K562 (cell line): Measurements from ENCODE around the gene RAP1GAP2. TPM values are rescaled to one million over a fixed set of nuclear protein-coding genes. Genes with fewer than 3 reads are reported as not detected.

Source experiments
- ATAC-seq: fragments of 200-7000 bp; cut with Tn5 transposase; 3 replicates; pipeline ENCODE4 v1.9.1; 2020; ENCODE audit warnings: moderate library complexity
- BruUV-seq: library from RNA; stranded (reverse); fragments of 400-500 nt; replicated peaks from 2 replicates; lab custom pipeline; 2021; lab: Mats Ljungman, UMichigan
- CTCF ChIA-PET: fragments of 300-600 bp; formaldehyde crosslinking; extraction: SDS; loops from one replicate; lab custom pipeline; 2021; ENCODE audit warnings: low intra/inter-chr PET ratio; lab: Yijun Ruan, JAX
- POLR2A ChIA-PET: fragments of 300-600, 350-650 bp; sonication (Branson Sonifier 250); formaldehyde crosslinking; extraction: SDS; loops from one replicate; lab custom pipeline; 2021; ENCODE audit warnings: antibody characterized with exemption, inconsistent platforms; lab: Yijun Ruan, JAX
- DNase-seq, 4 experiments: peaks; one replicate each; pipeline versions ENCODE4 v3.0.0 to v3.0.0-alpha.2; 2011 to 2018; ENCODE audit warnings: low spot score in 3 of 4, mixed read lengths in 3 of 4; ENCODE audit errors: extremely low read depth in 1 of 4
- FAIRE-seq: peaks from 2 replicates; lab custom pipeline; 2011; peaks lifted over from hg19 to GRCh38; lab: Jason Lieb, UNC
- H2AFZ ChIP-seq: 2 replicates; pipeline ENCODE4 v1.6.0; 2011; ENCODE audit warnings: low read depth, low read length, control low read depth, inconsistent platforms
- H3K27ac ChIP-seq: fragments of 200-600 bp; 3 replicates; pipeline ENCODE4 v1.8.0; 2011; ENCODE audit warnings: low read depth, mild to moderate bottlenecking, control low read depth, inconsistent platforms, low read length, moderate library complexity, mixed read lengths; ENCODE audit errors: extremely low read depth
- H3K27me3 ChIP-seq, 2 experiments: fragments of 300-600 bp in 1 of 2; 2 replicates in 1 of 2; 3 replicates in 1 of 2; pipeline versions ENCODE4 v1.6.0 to v1.8.0; 2011; ENCODE audit warnings: inconsistent platforms in 2 of 2, low read length in 2 of 2, mild to moderate bottlenecking in 1 of 2, mixed read lengths in 1 of 2, moderate library complexity in 1 of 2; ENCODE audit not compliant: control insufficient read depth in 2 of 2, insufficient read depth in 2 of 2
- H3K36me3 ChIP-seq: fragments of 300-600 bp; 3 replicates; pipeline ENCODE4 v1.8.0; 2011; ENCODE audit warnings: mild to moderate bottlenecking, low read length, inconsistent platforms; ENCODE audit not compliant: control insufficient read depth, insufficient read depth
- H3K4me1 ChIP-seq, 2 experiments: fragments of 200-600 bp in 1 of 2; replicated peaks in 1 of 2; 2 replicates in 1 of 2; 3 replicates in 1 of 2; pipeline versions ENCODE4 v1.5.1 to v1.8.0; 2011; ENCODE audit warnings: inconsistent platforms in 2 of 2, low read length in 2 of 2, mild to moderate bottlenecking in 1 of 2, mixed read lengths in 1 of 2, moderate library complexity in 1 of 2; ENCODE audit not compliant: control insufficient read depth in 2 of 2, insufficient read depth in 2 of 2
- H3K4me2 ChIP-seq: 2 replicates; pipeline ENCODE4 v1.6.1; 2011; ENCODE audit warnings: low read length, control low read depth, inconsistent platforms, mixed read lengths; ENCODE audit not compliant: insufficient read depth
- H3K4me3 ChIP-seq: fragments of 200-600 bp; sonication (generic), shearing (Covaris generic); 2 replicates; pipeline ENCODE4 v1.5.1; 2016; ENCODE audit warnings: control low read depth, inconsistent platforms
- H3K79me2 ChIP-seq: fragments of 200-600 bp; 3 replicates; pipeline ENCODE4 v1.8.0; 2011; ENCODE audit warnings: low read length, inconsistent platforms; ENCODE audit not compliant: control insufficient read depth, insufficient read depth
- H3K9ac ChIP-seq, 2 experiments: 2 replicates each; pipeline versions ENCODE4 v1.6.0 to v1.6.1; 2011; ENCODE audit warnings: low read depth in 2 of 2, low read length in 2 of 2, control low read depth in 1 of 2, inconsistent platforms in 1 of 2, mild to moderate bottlenecking in 1 of 2, mixed read lengths in 1 of 2; ENCODE audit not compliant: insufficient read depth in 1 of 2
- H3K9me1 ChIP-seq: one replicate; pipeline ENCODE4 v1.6.0; 2011; ENCODE audit warnings: inconsistent platforms, mild to moderate bottlenecking, low read length, moderate library complexity; ENCODE audit not compliant: control insufficient read depth, insufficient read depth
- H3K9me3 ChIP-seq: replicated peaks from 2 replicates; pipeline ENCODE4 v1.5.1; 2011; ENCODE audit warnings: low read depth, low read length, inconsistent platforms; ENCODE audit not compliant: control insufficient read depth, insufficient read depth
- H4K20me1 ChIP-seq: replicated peaks from 2 replicates; pipeline ENCODE4 v1.6.1; 2011; ENCODE audit warnings: low read length, inconsistent platforms, mixed read lengths; ENCODE audit not compliant: control insufficient read depth, insufficient read depth
- FOXM1 ChIP-seq, 2 experiments: fragments of 450-650 bp in 1 of 2; sonication (generic) in 1 of 2; formaldehyde crosslinking in 1 of 2; IDR thresholded peaks; 2 replicates each; pipeline versions ENCODE4 v1.6.1 to v1.9.0; 2017 to 2022; ENCODE audit warnings: low read depth in 2 of 2, mild to moderate bottlenecking in 2 of 2, missing genetic modification reagents in 1 of 2, moderate library complexity in 1 of 2
- HMGN3 ChIP-seq: IDR thresholded peaks from 2 replicates; pipeline ENCODE4 v1.6.1; 2011; ENCODE audit warnings: borderline replicate concordance, low read depth, mild to moderate bottlenecking, mixed read lengths, low read length; ENCODE audit not compliant: insufficient read length; ENCODE audit errors: extremely low read depth
- MCM2 ChIP-seq: fragments of 450-650 bp; IDR thresholded peaks from 2 replicates; pipeline ENCODE4 v1.6.1; 2017; ENCODE audit warnings: low read depth, mild to moderate bottlenecking
- PHB2 ChIP-seq: fragments of 450-650 bp; IDR thresholded peaks from 2 replicates; pipeline ENCODE4 v1.6.1; 2017; ENCODE audit warnings: low read depth
- SETDB1 ChIP-seq: IDR thresholded peaks from one replicate; pipeline ENCODE4 v1.6.1; 2012; ENCODE audit warnings: low read length, control low read depth, inconsistent platforms
- SMC3 ChIP-seq: conservative IDR thresholded peaks from 2 replicates; pipeline ENCODE4 v1.6.1; 2011; ENCODE audit warnings: low read depth, low read length, improper control_type of control experiment; ENCODE audit not compliant: insufficient read depth
- SNRNP70 ChIP-seq: fragments of 200-400 bp; formaldehyde crosslinking; optimal IDR thresholded peaks from 2 replicates; pipeline ENCODE3; 2017; ENCODE audit warnings: low read depth, low read length
- ZBTB33 ChIP-seq: sonication (generic); formaldehyde crosslinking; IDR thresholded peaks from 2 replicates; pipeline ENCODE4 v1.8.1; 2023; ENCODE audit warnings: mild to moderate bottlenecking, missing genetic modification reagents
- ZNF253 ChIP-seq: fragments of 250-450 bp; sonication (Bioruptor Pico); conservative IDR thresholded peaks from 2 replicates; pipeline ENCODE4 v1.6.1; 2021; ENCODE audit warnings: mild to moderate bottlenecking
- WGBS: fragments of 100-300 bp; shearing (Covaris generic); methylation state at CpG from one replicate; pipeline ENCODE4 v1.1.6; 2016; ENCODE audit warnings: low coverage, mixed read lengths; ENCODE audit not compliant: insufficient coverage; ENCODE audit errors: missing lambda C conversion rate; 5-methylcytosine and 5-hydroxymethylcytosine counted together
- in situ Hi-C: fragments of 300-500 bp; cut with MboI; formaldehyde crosslinking; loops from 4 replicates; pipeline ENCODE4 v1.15.0; 2018; ENCODE audit warnings: inconsistent platforms, mixed read lengths
- intact Hi-C: fragments of 100-400 bp; cut with micrococcal nuclease; formaldehyde crosslinking; loops from 2 replicates; pipeline ENCODE4 v1.14.2; 2022
- polyA plus RNA-seq, 8 experiments: library from polyadenylated mRNA; depleted of rRNA in 4 of 8; stranded (reverse) in 5 of 8; unstranded in 3 of 8; fragments of >200 nt; fragmentation: Nextera tagmentation in 2 of 8; fragmentation: Illumina TruSeq in 1 of 8; extraction: Ambion mirVana in 2 of 8; extraction: Trizol in 1 of 8; gene quantifications; 2 replicates each; pipeline versions ENCODE4 v1.2.1 to v1.2.3, GENCODE V29; 2011 to 2014; ENCODE audit warnings: inconsistent platforms in 1 of 8, missing spikeins in 1 of 8
- total RNA-seq, 7 experiments: library from RNA; depleted of rRNA in 6 of 7; stranded (reverse); fragments of >200 nt in 6 of 7; fragmentation: Illumina TruSeq in 2 of 7; extraction: Trizol in 2 of 7; gene quantifications; 2 replicates each; pipeline versions ENCODE4 v1.2.1 to v1.2.3, GENCODE V29; 2011 to 2021; ENCODE audit warnings: low replicate concordance in 1 of 7
- TF ChIP-seq, protein P1 (sequence below): sonication (generic); formaldehyde crosslinking; IDR thresholded peaks from 2 replicates; pipeline ENCODE4 v1.8.1; 2023; ENCODE audit warnings: mild to moderate bottlenecking, missing genetic modification reagents, moderate library complexity
- TF ChIP-seq, protein P2 (sequence below), 2 experiments: IDR thresholded peaks; 2 replicates each; pipeline ENCODE4 v1.6.1; 2011; ENCODE audit warnings: borderline replicate concordance in 1 of 2, control low read depth in 1 of 2, low read depth in 1 of 2, low read length in 1 of 2, mild to moderate bottlenecking in 1 of 2, mixed read lengths in 1 of 2, moderate library complexity in 1 of 2; ENCODE audit not compliant: insufficient read depth in 1 of 2, insufficient read length in 1 of 2, poor library complexity in 1 of 2, severe bottlenecking in 1 of 2; ENCODE audit errors: extremely low read depth in 1 of 2
- TF ChIP-seq, protein P3 (sequence below): fragments of 250-450 bp; sonication (Bioruptor Pico); IDR thresholded peaks from 2 replicates; pipeline ENCODE4 v1.4.0; 2020; ENCODE audit warnings: mild to moderate bottlenecking

Gene RAP1GAP2
- total and polyA plus RNA-seq, 9 of the 15 experiments (the other 6 are each of a cell fraction or from before 2014, with no cell fraction given), result 0.01 to 1.3 (median 0.42) TPM; not detected in 1

DNA sequence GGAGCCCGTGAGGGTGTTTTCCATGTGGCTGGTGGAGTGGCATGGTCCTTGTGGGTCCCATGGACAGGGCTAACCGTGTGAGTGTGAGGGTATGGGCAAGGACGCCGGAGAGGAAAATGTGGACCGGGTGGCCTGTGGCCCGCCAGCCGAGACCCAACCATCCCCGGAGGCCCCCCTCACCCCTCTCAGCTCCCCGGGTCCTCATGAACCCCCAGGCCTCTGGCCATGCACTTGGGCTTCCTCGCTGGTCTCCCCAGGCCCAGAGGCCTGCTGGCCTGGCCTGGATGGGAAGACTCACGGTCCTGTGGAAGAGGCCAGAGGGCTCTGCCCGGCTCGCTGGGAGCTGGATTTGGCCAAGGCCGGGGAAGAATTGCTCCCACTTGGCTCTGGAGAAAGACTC lies 13.1 kb downstream of the RAP1GAP2 start:
- no peaks in the 10 kb centered on the region for H3K36me3 ChIP-seq
- no peak for TF ChIP-seq SETDB1
- TF ChIP-seq FOXM1 (IDR thresholded peaks at IDR 0.05; ENCODE audit: low read depth), result no peak
- no peak for TF ChIP-seq FOXM1 (CRISPR knock-in tag; IDR thresholded peaks at IDR 0.05; ENCODE audit: low read depth)
- TF ChIP-seq, protein P1, sequence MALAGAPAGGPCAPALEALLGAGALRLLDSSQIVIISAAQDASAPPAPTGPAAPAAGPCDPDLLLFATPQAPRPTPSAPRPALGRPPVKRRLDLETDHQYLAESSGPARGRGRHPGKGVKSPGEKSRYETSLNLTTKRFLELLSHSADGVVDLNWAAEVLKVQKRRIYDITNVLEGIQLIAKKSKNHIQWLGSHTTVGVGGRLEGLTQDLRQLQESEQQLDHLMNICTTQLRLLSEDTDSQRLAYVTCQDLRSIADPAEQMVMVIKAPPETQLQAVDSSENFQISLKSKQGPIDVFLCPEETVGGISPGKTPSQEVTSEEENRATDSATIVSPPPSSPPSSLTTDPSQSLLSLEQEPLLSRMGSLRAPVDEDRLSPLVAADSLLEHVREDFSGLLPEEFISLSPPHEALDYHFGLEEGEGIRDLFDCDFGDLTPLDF (CRISPR knock-in tag), result no peak
- no peak for TF ChIP-seq PHB2
- TF ChIP-seq, protein P2, sequence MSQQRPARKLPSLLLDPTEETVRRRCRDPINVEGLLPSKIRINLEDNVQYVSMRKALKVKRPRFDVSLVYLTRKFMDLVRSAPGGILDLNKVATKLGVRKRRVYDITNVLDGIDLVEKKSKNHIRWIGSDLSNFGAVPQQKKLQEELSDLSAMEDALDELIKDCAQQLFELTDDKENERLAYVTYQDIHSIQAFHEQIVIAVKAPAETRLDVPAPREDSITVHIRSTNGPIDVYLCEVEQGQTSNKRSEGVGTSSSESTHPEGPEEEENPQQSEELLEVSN (IDR thresholded peaks at IDR 0.05; ENCODE audit: borderline replicate concordance in 1 of 2, extremely low read depth in 1 of 2, insufficient read depth in 1 of 2, insufficient read length in 1 of 2, low read depth in 1 of 2, low read length in 1 of 2, poor library complexity in 1 of 2, severe bottlenecking in 1 of 2), result no peak
- no peak for TF ChIP-seq ZBTB33 (CRISPR knock-in tag)
- TF ChIP-seq, protein P3, sequence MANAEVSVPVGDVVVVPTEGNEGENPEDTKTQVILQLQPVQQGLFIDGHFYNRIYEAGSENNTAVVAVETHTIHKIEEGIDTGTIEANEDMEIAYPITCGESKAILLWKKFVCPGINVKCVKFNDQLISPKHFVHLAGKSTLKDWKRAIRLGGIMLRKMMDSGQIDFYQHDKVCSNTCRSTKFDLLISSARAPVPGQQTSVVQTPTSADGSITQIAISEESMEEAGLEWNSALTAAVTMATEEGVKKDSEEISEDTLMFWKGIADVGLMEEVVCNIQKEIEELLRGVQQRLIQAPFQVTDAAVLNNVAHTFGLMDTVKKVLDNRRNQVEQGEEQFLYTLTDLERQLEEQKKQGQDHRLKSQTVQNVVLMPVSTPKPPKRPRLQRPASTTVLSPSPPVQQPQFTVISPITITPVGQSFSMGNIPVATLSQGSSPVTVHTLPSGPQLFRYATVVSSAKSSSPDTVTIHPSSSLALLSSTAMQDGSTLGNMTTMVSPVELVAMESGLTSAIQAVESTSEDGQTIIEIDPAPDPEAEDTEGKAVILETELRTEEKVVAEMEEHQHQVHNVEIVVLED, result no peak
- no peak for TF ChIP-seq HMGN3
- no peak for TF ChIP-seq SNRNP70
- no peak for TF ChIP-seq ZNF253 (CRISPR knock-in tag)
- TF ChIP-seq MCM2, result no peak
- no peak for TF ChIP-seq SMC3
- TF ChIP-seq, all 486 proteins: peak for 0
- Histone ChIP-seq H3K9me3 (no peaks in the 10 kb centered on the region), H2AFZ (no peak overlapping the region), H3K9me1 (peaks cover 2% of the 10 kb centered on the region), H3K4me1 (peaks cover 3 to 5% of the 10 kb centered on the region in 2 experiments; a peak in 3 of 5 replicates), H3K27ac (no peak overlapping the region), H3K4me3 (no peak overlapping the region), H3K27me3 (peaks cover 4 to 46% of the 10 kb centered on the region in 2 experiments; a peak in 4 of 5 replicates), H3K4me2 (no peak overlapping the region), H3K9ac (no peak overlapping the region), H3K79me2 (no peaks in the 10 kb centered on the region), H4K20me1 (peaks cover 8% of the 10 kb centered on the region; the same call in 1 of the 2 replicates)
- FAIRE-seq, result no peak
- ChIA-PET POLR2A (no interaction called here), CTCF (no interaction called here)
- no peak for DNase-seq
- no TSS peak for BruUV-seq
- 18% methylated on average over 3 of the region's 14 CpGs for WGBS
- in situ Hi-C loops, result no loop called here
- intact Hi-C loops, result no loop called here
- no peak for ATAC-seq
